GM12873 (cell line): ENCODE results near the gene ACSL1.

Source experiments
- CTCF ChIP-seq: IDR thresholded peaks from 2 replicates; pipeline ENCODE4 v1.5.1; 2012; ENCODE audit warnings: low read depth, mild to moderate bottlenecking, moderate library complexity, low read length, control low read depth; ENCODE audit not compliant: insufficient read depth; ENCODE audit errors: missing control alignments

The ACSL1 gene

DNA sequence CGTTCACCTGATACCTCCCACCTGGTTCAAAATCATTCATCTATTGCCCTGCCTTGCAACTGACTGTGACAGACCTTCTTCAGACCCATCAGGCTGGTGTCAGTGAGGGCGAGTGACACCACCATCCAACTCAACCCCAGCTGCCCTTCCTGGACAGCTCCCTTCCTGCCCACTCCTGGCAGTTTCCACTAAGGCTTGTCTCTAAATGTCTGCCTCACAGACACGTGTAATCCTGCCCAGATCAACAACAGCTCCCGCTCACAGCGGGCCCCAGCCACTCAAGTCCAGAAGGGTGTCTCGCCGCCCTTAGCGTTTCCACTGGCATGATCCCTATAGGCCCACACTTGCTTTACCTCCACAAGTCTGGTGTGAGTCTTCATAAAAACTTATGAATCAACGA is 28.9 kb downstream of the ACSL1 start:
- no peak for TF ChIP-seq CTCF

GRCh38 chr4:184795214-184795844 is 30.4 kb downstream of the ACSL1 start:
- TF ChIP-seq CTCF: no peak

GRCh38 chr4:184794470-184794869 is 31.3 kb downstream of the ACSL1 start:
- TF ChIP-seq CTCF: no peak

DNA sequence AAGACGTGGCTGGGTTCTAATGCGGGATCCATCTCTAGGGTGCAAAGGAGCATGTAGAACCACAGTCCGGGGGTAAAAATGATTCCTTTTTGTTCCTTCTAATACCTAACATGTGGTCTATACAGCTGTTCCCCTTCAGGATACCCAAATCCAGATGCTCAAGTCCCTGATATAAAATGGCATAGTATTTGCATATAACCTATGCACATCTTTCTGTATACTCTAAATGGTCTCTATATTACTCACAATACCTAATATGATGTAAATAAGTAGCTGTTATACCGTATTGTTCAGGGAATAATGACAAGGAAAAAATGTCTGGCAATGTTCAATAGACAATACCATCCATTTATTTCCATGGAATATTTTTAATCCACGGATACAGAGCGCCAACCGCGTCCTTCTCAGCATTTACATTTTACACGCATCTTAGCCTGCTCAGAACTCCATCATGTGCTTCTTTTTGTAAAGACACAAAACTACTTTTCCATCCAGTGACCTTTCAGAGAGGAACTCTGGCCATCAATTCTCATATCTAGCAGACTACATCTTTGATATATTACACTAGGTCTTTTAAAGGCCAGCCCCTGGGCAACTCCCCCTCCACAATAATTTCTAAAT is 31.9 kb downstream of the ACSL1 start:
- TF ChIP-seq CTCF: no peak

DNA sequence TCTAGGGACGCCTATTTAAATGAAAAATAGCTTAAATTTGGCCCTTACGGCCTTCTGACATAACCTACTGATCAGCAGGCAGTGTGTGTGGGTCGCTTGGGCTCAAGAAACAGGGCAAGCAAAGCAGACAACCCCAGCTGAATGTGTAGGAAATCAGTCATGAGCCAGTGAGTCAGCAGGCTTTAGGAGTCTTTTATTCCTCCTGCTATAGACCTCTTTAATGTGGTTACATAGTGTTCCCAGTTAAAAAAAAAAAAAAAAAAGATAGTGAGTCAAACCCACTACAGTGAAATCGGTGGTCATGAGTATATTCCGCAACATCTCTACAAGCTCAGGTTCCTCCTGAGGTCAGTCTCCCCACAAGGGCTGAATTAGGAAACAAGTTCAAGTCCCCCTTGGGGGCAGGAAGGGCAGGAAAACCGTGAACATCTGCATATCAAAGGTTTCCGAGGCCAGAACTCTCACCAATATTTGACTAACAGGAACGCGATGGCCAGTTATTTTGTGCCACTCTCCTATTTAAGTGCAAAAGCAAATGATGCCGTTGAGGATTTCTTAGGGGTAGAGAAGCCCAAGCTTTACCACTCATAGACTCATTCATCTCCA is 32.7 kb downstream of the ACSL1 start:
- TF ChIP-seq CTCF: no peak

DNA sequence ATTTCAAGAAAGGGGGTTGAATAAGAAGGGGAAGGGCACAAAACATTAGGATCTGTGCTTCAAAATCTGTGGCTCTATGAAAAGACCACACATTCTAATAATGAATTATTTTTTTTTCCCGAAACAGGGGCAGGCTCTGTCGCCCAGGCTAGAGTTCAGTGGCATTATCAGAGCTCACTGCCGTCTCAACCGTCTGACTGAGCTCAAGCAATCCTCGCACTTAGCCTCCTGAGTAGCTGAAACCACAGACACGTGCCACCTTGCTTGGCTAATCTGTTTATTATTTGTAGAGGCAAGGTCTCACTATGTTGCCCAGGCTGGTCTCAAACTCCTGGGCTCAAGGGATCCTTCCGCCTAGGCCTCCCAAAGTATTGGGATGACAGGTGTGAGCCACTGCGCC is 33.4 kb downstream of the ACSL1 start:
- TF ChIP-seq CTCF: no peak

DNA sequence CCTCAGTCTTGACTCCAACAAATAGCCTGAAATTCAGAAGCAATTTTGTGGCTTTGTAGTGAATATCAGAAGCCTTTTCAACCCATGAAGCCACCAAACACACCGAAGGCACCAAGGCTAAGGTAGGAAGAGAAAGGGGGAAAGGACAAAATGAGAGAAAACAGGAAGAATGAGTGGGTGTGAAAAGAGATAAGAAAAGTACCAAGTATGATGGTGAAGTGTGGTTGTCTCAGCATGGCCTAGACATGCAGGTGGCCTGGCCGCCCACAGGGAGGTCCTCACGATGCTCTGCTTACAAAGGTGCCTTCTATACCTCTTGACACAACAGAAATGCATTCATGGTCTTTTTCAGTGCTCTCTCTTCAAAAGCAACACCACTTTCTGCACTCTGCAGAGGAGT is 34.9 kb downstream of the ACSL1 start:
- no peak for TF ChIP-seq CTCF
